LNCaP clone FGC (cell line): ENCODE measurements around the gene ZNF316.

Source experiments
- DNase-seq: peaks from one replicate; pipeline ENCODE4 v3.0.0-alpha.2; 2011; ENCODE audit warnings: low read depth
- H3K4me3 ChIP-seq: 2 replicates; pipeline ENCODE4 v1.5.1; 2011; ENCODE audit warnings: mild to moderate bottlenecking, low read depth, low read length, control low read depth
- CTCF ChIP-seq: IDR thresholded peaks from 2 replicates; pipeline ENCODE4 v1.5.1; 2012; ENCODE audit warnings: mild to moderate bottlenecking; ENCODE audit not compliant: control insufficient read depth, insufficient read depth; ENCODE audit errors: extremely low read depth

ZNF316 gene

DNA sequence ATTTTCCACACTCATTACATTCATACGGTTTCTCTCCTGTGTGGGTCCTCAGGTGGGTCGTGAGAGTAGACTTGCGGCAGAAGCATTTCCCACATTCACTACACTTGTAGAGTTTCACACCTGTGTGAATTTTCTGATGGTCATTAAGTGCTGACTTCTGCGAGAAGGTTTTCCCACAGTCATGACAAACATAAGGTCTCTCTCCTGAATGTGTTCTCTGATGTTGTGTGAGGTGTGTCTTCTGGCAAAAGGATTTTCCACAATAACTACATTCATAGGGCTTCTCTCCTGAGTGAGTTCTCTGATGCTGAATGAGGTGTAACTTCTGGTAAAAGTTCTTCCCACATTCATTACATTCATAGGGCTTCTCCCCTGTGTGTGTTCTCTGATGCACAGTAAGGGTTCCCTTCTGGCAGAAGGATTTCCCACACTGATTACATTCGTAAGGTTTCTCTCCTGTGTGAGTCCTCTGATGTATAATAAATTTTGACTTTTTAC is 54.5 kb downstream of the ZNF316 start:
- no peak for DNase-seq
- H3K4me3 ChIP-seq = no peak overlapping the region
- no peak for TF ChIP-seq CTCF

DNA sequence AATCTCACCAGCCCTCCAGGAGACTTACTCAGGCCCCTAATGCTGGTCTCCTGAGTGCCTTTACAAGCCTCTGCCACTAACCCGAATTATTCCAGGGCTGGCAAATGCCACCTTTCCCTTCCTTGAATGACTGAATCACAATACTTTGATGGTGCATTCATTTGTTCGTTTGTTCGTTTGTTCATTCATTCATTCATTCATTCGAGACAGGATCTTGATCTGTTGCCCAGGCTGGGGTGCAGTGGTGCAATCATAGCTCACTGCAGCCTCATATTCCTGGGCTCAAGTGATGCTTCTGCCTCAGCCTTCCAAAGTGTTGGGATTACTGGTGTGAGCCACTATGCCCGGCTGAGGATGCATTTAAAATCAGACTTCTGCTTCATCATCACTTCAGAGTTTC is 63.7 kb downstream of the ZNF316 start:
- TF ChIP-seq CTCF = no peak
- no peak for DNase-seq
- no peak overlapping the region for H3K4me3 ChIP-seq

DNA sequence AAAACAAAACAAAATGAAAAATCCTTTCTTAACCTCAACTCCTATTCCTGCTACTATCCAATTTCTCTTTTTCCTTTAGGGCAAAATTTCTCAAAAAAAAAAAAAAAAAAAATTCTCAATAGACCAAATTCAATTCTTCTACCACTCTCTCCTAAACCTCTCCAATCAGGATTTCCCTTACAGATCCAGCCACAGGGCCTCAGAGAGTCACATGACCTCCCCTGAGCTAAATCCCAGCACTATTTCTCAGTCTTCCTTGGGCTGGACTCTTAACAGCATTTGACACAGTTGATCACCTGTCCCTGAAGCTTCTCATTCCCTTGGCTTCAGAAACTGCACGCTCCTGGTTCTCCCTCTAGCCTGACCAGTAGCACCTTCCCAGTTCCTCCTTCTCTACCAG is 64.7 kb downstream of the ZNF316 start:
- DNase-seq = no peak
- no peak overlapping the region for H3K4me3 ChIP-seq
- TF ChIP-seq CTCF = no peak
